Diencephalon (tissue), 1 donor: Measurements from ENCODE around the gene STARD3NL. TPM values are rescaled to one million over a fixed set of nuclear protein-coding genes. Genes with fewer than 3 reads are reported as not detected.

ENCODE experiments used
- small RNA-seq: library from RNA; depleted of rRNA; stranded (forward); fragments of <200 nt; gene quantifications from one replicate; pipeline ENCODE3, GENCODE V24; 2014
- total RNA-seq: library from RNA; depleted of rRNA; stranded (reverse); fragments of >200 nt; gene quantifications from one replicate; pipeline ENCODE4 v1.2.3, GENCODE V29; 2014

STARD3NL gene
- 111 TPM for total RNA-seq

DNA sequence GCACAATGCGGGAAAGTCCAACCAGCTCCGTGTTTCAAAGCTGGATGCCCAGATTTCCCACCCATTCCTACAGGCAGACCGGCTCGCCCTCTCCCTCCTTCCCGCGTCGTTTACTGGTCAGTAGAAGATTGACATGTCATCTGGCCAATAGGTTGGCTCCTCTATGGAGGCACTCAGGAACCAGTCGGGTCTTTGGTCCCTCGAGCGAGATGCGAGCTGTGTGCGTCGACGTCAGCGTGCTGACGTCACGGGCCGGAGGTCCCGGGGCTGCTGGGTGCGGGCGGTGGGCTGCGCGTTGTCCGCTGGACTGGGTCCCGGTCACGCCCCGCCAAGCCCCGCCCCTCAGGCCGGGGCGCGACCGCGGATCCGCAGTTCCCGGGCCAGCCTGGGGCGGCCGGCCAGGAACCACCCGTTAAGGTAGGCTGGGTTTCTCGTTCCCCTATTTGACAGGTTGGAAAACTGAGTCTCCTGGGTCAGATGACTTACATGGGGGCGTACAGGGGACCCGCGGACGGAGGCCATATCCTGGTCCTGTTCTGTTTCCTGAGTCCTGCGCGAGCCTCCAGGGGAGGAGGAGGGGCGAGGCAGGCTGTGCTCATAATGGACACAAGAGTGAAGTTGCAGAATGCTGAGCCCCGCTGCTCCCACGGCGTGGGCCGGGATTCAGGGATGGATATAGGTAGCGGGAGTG lies at the start of gene STARD3NL:
Gene STARD3NL (plus strand): TSS at position 242 of the 691 bp plus-strand sequence. CDS start 29,260 bp downstream, outside the sequence.

DNA sequence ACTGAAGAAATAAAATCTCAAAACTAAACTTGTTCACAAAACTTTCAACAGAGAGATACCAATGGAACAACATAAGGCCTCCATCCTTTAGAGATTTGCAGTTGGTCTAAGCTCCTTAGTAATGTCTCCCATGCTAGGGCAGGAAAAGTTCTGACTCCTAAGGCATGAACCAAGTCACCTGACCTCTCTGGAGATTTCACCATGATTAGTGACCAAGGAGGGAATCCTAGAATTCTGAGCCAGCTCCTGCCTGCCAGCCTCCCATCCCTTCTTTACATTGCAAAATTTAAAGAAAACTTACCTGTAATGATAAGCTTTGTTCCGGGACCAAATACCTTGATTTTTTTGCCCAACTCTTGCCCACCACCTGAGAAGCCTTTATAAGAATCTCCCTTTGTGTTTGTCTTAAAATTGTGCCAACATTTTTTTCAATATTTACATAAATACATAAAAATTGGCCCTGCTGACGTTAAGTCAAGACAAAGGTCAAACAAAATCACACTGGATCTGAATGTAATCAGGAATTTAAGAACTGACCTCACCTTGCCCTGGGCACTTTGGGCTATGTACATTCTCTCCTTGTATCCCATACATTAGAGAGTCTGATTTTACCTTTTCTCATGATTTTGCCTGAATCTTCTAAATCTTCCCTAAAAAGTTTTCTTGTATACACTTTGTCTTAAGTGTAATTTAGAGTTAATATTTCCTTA lies 95.4 kb downstream of the STARD3NL start, which contains the start of gene TARP:
Gene TARP (minus strand): TSS at position 351 of the 710 bp plus-strand sequence.

Small RNA genes within 50 kb of the gene (small RNA-seq; reads per million reads assigned to genes)
- gene TRGJ1: not detected
- not detected for gene TRGJ2
- not detected for gene TRGJP
- gene TRGJP1: not detected
- gene TRGJP2: not detected
